ENCODE data around the gene FRMD8.
"Not testable (repeated sequence)": the region's sequence is repeated elsewhere in the genome, so short reads cannot be mapped to it uniquely, and the experiment has no call there.

The FRMD8 gene

DNA sequence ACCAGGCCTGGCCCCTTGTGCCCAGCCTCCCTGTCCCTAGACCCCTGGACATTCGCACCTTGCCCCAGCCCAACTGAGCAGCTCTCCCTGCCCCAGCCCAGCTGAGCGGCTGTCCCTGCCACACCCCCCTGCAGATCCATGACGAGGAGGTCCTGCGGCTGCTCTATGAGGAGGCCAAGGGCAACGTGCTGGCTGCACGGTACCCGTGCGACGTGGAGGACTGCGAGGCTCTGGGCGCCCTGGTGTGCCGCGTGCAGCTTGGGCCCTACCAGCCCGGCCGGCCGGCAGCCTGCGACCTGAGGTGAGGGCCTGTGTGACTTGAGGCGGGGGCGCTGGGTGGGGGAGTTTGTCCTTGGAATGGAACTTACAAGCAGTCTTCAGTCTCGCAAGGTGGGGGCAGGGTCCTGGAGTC lies 7.7 kb downstream of the FRMD8 start:
- no peak for DNase-seq

DNA sequence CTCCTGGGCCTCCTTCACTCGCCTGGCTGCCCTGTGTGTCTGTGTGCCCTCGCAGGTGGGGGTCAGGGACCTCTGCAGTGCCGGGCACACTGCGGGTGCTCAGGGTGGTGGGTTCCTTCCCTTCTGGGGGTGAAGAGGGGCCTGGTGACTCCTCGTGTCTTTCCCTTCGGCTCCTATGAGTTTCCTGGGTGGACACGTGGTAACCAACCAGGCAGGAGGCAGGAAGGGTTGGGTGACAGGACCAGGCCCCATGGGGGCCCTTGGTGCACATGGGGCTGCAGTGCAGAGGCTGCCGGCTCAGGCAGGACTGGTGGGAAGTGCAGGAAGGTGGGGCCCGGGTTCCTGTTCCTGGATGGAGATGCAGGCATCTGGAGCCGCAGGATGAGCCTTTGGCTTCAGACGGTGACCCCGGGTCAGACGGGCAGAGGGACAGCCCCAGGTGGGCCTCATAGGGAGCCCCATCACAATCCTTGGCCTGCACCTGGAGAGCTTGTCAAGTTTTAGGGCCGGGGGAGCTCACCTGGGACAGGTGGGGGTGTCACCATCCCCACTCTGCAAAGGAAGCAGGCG lies 9.6 kb downstream of the FRMD8 start:
- DNase-seq = no peak

DNA sequence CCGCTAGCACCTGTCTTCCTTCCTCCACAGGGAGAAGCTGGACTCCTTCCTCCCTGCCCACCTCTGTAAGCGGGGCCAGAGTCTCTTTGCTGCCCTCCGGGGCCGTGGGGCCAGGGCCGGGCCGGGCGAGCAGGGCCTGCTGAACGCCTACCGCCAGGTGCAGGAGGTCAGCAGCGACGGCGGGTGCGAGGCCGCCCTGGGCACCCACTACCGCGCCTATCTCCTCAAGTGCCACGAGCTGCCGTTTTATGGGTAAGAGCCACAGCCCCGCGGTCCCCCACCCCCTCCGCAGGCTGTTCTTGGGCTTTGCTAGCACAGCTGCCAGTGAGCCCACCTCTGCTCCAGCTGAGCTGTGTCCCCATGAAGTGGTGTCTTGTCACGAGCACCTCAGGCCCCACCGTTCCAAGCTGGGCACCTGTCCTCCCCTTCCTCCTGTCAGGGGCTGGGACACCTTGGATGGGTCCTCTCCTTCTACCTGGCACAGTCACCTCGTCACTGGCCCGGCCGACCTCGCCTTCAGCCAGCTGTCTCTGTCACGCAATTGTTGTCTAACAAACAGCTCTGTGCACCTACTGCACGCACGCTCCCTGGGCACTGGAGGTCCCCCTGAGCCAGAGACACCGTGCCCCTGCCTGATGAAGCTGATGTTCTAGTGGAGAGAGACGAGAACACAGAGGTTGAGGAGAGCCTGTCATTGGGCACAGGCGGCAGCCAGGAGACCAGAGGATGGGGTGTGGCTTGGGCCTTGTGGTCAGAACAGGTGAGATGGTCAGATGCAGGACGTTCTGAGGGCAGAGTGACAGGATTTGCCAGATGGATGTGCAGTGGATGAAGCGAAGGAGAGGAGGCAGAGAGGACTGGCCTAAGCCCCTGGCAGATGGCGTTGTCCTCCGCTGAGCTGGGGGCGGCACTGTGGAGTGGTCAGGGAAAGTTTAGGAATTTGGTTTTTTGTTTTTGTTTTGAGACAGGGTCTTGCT lies 10.6 kb downstream of the FRMD8 start:
- no peak for DNase-seq

DNA sequence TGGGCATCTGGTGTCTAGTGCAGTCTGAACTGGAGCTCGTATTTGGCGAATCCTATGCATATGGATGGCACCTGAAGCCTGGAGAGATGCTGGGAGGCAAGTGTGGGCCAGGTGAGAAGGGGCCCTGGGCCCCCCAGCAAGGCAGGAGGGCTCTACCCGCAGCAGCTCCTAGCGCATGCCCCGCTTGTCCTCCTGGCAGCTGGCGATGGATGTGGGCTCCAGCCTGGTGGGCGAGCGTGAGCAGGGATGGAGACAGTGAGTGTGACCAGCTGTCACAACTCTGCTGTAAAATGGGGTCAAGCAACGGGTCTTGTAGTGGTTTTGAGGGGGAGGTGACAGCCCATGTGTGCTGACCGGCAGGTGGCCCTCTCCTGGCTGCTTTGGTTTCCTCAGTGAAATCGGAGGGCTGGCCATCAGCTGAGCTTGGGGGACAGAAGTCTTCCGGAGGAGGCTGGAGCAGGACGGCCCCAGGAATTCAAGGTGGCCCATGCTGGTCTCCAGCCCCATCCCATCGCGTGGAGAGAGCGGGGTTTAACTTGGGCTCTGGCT lies 12.0 kb downstream of the FRMD8 start:
- DNase-seq = no peak

DNA sequence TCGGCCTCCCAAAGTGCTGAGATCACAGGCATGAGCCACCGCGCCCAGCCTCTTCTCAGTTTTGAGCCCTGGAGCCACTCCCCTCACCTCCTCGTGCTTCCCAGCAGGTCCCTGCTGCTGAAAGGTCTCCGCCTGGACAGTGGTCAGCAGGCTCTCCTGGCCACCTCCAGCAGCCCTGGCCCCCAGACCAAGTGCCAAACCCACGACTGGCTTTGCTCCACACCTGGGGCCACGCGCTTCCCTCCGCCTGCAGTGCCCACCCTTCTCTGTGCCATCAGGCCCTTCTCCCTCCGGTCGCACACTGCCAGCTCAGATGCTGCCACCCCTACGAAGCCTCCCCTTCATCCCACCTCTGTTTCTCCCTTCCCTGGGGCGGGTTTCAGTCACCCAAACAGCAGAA lies 12.8 kb downstream of the FRMD8 start:
- no peak for DNase-seq

DNA sequence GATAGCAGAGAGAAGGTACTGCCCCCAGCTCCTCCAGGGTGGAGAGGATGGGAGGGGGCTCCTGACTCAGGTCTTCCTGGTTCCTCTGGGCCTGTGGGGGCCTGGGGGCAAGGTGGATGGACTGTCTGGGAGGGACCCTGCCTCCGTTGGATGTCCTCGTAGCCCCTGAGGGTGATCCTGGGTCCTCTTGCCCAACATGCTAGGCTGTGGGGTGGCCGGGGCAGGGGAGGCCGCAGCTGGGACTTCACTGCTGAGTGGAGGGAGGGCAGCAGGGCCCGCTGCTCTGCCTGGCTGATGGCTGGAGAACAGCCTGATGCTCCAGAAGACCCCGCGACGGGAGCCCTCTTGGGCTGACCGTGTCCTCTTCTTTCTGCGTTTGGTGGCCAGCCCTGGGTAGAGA lies 13.4 kb downstream of the FRMD8 start:
- no peak for DNase-seq

DNA sequence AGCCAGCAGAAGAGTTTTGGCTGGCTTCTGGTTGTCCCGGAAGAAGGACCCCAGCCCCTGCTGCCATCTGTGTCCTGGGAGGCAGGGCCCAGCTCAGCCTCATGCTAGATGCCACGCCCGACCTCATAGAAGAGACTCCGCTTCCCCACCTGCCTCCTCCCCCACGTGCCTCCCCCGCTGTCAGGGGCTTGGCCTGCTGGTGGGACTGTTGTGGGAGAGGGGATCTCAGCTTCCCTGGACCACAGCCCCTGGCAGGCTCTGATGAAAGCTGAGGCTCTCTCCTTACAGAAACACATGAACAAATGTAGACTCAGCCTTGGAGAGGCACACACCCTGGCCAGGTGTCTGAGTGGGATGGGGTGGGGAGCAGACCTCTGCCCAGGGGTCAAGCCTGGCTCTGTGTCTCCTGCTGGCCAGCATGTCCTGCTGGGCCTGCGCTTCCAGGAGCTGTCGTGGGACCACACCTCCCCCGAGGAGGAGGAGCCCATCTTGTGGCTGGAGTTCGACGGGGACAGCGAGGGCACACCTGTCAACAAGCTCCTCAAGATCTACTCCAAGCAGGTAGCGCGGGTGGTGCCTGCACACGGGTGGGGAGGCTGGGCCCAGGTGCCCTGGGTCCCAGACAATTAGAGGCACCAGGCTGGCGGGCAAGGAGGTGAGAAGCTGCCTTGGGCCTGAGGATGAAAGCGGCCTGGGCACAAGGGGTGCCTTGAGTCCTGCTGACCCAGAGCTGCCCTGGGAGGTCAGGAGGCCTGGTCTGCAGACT lies 14.1 kb downstream of the FRMD8 start:
- no peak for DNase-seq

DNA sequence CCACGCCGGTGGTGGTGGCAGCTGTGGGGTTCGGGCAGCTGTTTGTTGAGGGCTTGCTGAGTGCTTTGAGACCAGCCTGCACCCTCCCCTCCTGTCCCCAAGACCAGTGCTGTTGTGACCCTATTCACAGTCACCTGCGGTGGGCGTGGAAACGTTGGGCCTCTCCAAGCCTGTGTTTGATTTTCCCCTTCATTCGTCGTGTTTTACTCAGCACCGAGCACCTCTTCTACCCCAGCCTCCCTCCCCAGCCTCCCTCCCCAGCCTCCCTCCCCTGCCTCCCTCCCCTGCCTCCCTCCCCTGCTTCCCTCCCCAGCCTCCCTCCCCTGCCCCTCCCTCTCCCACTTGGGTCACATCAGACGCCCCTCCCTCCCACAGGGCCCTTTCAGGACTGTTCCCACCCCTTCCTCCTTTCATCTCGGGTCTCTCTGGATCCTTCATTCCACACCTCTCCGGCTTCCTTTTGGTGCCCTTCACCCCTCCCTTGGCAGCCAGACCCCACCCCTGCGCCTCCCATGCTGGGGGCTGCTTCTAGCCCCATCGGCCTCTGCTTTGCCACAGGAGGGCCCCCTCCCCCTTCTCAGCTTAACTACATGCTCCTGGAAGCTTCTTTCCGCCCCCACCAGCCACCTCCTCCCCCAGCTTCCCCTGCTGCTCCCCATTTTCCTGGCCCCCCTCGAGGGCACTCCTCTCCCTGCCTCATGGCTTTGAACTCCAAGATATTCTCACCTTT lies 14.8 kb downstream of the FRMD8 start:
- no peak for DNase-seq

DNA sequence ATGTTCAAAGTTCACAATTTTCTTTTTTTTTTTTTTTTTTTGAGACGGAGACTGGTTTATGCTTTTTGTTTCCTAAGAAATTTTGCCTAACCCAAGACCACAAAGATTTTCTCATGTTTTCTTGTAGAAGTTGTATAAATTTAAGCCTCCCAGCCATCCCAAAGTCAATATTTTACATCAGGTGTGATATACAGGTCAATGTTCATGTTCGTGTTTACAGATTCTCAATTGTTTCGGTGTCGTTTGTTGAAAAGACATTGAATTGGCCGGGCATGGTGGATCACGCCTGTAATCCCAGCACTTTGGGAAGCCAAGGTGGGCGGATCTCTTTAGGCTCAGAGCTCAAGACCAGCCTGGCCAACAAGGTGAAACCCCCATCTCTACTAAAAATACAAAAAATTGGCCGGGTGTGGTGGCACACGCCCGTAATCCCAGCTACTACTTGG lies 15.4 kb downstream of the FRMD8 start:
- no peak for DNase-seq

DNA sequence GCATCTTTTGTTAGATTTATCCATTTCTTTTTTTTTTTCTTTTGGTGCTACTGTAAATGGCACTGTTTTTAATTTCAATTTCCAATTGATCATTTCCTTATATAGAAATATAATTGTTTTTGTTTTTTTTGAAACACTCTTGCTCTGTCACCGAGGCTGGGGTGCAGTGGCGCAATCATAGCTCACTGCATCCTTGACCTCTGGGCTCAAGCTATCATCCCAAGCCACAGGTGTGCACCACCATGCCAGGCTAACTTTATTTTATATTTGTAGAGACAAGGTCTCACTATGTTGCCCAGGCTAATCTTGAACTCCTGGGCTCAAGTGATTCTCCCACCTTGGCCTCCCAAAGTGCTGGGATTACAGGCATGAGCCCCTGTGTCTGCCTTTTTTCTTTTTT lies 16.4 kb downstream of the FRMD8 start:
- no peak for DNase-seq

DNA sequence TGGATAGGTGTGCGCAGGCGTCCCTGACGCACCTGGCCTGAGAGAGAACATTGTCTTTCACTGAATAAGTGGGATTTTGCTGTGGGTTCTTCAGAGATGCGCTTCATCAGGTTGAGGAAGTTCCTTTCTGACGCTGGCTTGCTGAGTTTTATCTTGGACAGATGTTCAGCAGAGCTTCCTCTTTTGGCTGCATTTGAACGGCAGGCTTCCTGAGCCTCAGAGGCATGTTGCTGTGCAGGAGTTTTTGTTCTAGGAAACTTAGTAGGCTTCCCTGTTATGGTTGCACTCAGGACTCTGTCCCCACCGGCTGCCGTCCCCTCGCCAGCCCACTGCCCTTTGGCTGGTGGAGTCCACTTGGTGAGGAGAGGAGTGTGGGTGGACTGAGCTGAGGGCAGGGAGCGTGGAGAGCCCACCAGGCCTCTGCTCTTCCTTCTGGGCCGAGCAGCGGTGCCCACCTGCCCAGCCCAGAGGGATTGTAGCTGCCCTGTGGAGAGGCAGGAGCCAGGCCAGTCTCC lies 17.2 kb downstream of the FRMD8 start:
- peak; percentile 72 for DNase-seq

DNA sequence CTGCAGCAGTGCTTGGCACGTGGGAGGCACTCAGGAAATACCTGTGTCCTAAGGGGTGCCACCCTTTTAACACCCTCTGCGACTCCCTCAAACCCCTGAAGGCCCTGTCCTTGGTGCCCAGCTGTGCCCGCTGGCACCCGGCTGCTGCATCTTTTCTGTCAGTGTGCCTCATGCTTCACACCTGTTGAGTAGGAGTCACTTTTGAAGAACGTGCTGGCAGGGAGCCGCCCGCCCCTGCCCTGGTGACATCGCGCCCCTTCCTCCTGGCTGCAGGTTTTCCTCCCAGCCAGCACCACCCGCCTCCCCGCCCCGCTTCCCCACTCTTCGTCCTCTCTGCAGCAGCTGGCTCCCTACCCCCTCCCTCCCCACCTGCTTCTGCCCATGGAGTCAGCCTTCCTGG lies 17.8 kb downstream of the FRMD8 start:
- no peak for DNase-seq

DNA sequence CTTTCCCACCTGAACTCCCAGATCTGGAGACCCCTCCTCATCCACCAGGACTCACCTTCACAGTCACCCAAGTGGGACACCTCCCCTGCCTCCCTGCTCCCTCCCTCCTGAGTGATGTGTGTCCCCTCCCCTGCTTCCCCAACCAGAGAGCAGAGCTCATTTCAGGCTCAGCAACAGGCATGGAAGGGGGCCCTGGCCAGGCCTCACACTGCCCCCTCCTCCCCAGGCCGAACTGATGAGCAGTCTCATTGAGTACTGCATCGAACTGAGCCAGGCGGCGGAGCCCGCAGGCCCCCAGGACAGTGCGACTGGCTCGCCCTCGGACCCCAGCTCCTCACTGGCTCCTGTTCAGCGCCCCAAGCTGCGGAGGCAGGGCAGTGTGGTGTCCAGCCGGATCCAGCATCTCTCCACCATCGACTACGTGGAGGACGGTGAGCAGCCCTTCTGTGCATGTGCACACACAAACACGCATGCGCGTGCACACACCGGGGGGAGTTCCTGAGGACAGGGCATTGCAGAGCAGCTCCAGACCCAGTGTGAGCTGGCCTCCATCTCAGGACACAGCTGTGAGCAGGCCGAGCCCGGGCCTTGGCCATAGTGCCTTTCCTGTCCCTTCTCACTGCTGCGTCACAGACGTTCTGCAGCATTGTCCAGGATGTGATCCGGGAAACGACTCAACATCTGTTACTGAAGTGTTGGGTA lies 18.4 kb downstream of the FRMD8 start:
- DNase-seq = no peak

DNA sequence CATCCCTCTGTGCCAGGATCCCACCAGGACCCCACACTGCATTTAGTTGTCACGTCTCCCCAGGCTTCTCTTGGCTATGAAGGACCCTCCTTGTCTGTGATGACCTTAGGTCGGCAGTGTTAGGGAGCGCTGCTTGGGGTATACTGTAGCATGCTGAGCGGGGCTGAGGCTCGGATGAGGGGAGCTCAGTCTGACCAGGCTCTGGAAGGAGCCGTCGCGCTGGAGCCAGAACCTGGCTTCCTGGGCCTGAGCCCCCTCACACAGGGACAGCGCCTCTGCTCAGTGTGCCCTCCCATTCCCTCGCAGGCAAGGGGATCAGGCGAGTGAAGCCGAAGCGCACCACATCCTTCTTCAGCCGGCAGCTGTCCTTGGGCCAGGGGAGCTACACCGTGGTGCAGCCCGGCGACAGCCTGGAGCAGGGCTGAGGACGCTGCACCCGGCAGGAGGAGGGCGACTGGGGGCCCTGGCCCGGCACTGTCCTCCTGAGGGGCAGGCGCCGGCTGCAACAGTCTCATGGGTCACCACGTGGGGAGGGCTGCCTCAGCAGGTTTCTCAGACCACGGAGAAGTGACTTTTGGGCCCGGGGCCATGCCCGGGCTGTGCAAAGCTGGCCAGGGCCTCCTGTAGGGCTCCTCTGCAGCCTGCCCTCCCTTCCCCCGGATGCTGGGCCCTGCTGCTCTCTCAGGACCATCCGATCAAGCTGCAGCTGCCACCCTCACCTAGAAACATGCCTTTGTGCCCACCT lies 24.7 kb downstream of the FRMD8 start:
- no peak for DNase-seq

DNA sequence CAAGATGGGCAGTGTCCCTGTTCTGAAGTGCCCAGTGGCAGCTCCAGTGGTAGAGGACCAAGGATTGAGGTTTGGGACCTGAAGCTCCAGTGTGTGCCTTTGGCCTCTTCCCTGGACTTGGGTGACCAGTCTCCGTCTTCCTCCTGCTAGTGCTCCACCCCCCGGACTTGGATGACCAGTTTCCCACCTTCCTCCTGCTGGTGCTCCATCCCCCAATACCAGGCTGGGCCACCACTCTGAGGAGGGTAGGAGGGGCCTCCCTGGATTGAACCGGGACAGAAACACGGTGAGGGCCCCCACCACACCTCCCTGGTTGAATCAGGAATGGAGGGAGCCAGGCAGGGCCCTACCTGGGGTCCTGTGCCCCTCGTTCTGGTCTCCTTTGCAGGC lies 25.2 kb downstream of the FRMD8 start:
- DNase-seq = no peak

DNA sequence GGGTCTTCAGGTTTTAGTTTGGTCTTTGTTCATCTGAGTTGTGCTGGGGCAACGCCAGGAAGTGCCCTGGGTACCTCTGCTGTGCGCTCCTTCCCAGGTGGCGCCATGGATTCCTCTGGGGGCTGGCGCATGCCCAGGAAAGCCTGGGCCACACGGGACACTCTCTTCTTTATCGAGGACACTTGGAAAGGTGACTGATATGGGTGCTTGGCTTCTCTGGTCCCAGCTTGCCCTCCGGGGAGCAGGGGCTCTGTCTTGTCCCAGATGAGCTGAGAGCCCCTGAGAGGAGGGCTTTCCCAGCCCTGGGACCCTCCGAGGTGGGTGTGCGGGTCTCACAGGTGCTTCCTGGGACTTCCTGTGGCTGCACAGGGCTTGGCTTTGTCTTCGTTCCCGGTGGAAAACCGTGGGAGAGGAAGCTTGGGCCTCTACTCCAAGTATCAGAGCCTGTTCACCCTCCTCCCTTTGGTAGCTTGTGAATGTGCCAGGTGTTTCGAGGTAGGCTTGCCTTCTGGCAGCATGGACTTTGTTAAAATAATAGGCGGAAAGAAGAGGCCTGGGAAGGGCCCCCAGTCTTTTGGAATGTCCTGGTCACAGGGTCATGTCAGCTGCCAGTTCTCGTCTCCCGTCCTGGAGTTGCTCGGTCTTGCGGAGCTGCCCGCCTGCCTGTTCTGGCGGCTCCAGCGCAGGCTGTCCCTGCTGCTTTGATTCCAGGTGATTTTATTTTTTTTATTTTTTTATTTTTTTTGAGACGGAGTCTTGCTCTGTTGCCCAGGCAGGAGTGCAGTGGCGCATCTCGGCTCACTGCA lies 26.0 kb downstream of the FRMD8 start:
- no peak for DNase-seq

DNA sequence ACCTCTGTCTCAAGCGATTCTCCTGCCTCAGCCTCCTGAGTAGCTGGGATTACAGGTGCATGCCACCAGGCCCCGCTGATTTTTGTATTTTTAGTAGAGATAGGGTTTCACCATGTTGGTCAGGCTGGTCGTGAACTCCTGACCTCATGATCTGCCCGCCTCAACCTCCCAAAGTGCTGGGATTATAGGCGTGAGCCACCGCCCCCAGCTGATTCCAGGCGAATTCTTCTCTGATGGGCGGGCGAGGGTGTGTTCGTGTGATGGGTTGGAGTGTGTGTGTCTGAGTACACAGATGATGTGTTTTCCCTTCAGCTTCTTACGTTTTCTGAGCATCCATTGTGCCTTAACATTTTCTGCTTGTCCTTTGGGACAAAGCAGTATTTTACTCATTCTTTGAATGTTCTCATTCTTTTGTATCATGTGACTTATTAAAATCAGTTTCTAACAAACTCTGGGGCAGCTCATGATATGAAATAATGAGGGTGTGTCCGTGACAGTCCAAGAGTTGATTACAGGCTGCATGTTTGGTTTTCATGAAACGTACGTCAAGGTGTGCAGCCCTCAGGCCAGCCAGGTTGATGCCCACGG lies 26.7 kb downstream of the FRMD8 start:
- DNase-seq = not testable (repeated sequence)

DNA sequence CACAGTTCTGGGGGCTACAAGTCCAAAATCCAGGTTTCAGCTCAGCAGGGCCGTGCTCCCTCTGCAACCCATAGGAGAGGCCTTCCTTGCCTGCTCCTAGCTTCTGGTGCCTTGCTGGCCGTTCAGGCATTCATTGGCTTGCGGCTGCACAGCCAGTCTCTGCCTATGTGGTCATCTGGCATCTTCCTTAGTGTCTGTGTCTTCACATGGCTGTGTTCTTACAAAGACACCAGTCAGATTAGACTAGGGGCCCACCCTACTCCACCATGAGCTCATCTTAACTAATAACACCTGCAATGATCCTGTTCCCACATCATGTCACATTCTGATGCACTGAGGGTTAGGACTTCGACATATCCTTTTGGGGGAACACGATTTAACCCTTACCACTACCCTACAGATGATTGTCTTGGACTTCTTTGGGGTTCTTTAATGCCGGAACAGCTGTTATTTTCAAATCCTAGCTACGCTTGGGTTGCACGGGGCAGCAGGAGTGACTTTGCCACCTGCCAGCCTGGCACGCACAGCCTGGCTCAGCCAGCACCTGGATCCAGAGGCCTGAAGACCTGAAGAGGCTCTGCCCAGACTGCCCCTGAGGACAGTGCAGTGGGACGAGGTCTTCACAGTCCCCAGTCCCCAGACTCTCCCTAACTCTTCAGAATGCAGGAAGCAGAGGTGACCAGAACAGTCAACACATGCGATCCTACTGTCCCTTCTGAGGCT lies 28.5 kb downstream of the FRMD8 start:
- DNase-seq = no peak
